Neural progenitor cell (in vitro differentiated cells): ENCODE results near the gene PLGRKT. TPM values are rescaled to one million over a fixed set of nuclear protein-coding genes. Genes with fewer than 3 reads are reported as not detected.

Experiments used
- DNase-seq: peaks from one replicate; pipeline ENCODE4 v3.0.0-alpha.2; 2016; ENCODE audit warnings: low spot score
- H2AFZ ChIP-seq: fragments of 200-600 bp; sonication (generic); replicated peaks from 2 replicates; pipeline ENCODE4 v1.6.1; 2016; ENCODE audit warnings: antibody characterized with exemption
- H3F3A ChIP-seq: fragments of 200-600 bp; sonication (generic); 2 replicates; pipeline ENCODE4 v1.6.1; 2016; ENCODE audit warnings: antibody characterized with exemption, low read depth
- H3K27ac ChIP-seq: fragments of 200-600 bp; sonication (generic); 2 replicates; pipeline ENCODE4 v1.5.1; 2016; ENCODE audit warnings: mild to moderate bottlenecking
- H3K27me3 ChIP-seq: fragments of 200-600 bp; sonication (generic); 2 replicates; pipeline ENCODE4 v1.6.1; 2016; ENCODE audit warnings: mild to moderate bottlenecking, moderate library complexity
- H3K36me3 ChIP-seq: fragments of 200-600 bp; sonication (generic); 2 replicates; pipeline ENCODE4 v1.5.1; 2016
- H3K4me1 ChIP-seq: fragments of 200-600 bp; sonication (generic); 2 replicates; pipeline ENCODE4 v1.6.1; 2016; ENCODE audit warnings: mixed run types
- H3K4me2 ChIP-seq: fragments of 200-600 bp; sonication (generic); 2 replicates; pipeline ENCODE4 v1.6.1; 2016
- H3K4me3 ChIP-seq: fragments of 200-600 bp; sonication (generic); 2 replicates; pipeline ENCODE4 v1.5.1; 2016
- H3K79me2 ChIP-seq: fragments of 200-600 bp; sonication (generic); 2 replicates; pipeline ENCODE4 v1.6.1; 2016; ENCODE audit warnings: low read depth
- H3K9ac ChIP-seq: fragments of 200-600 bp; sonication (generic); 2 replicates; pipeline ENCODE4 v1.6.1; 2016
- H3K9me3 ChIP-seq: fragments of 200-600 bp; sonication (generic); 2 replicates; pipeline ENCODE4 v1.5.1; 2016; ENCODE audit warnings: low read depth
- H4K20me1 ChIP-seq: fragments of 200-600 bp; sonication (generic); 2 replicates; pipeline ENCODE4 v1.6.1; 2016; ENCODE audit warnings: low read depth
- H3K27ac Mint-ChIP-seq: 3 replicates; pipeline ENCODE4 v1.8.0; 2021; ENCODE audit warnings: mixed read lengths
- H3K27me3 Mint-ChIP-seq: 2 replicates; pipeline ENCODE4 v1.8.0; 2022; ENCODE audit warnings: low read depth, mild to moderate bottlenecking, inconsistent platforms, moderate library complexity, mixed read lengths; ENCODE audit not compliant: insufficient read depth
- H3K36me3 Mint-ChIP-seq: 3 replicates; pipeline ENCODE4 v1.8.0; 2021; ENCODE audit warnings: mixed read lengths
- H3K4me1 Mint-ChIP-seq: 3 replicates; pipeline ENCODE4 v1.8.0; 2021; ENCODE audit warnings: mixed read lengths
- H3K4me3 Mint-ChIP-seq: 3 replicates; pipeline ENCODE4 v1.8.0; 2021; ENCODE audit warnings: mild to moderate bottlenecking, moderate library complexity, mixed read lengths
- H3K9me3 Mint-ChIP-seq: 3 replicates; pipeline ENCODE4 v1.8.0; 2020; ENCODE audit warnings: mixed read lengths
- CTCF ChIP-seq: fragments of 200-600 bp; sonication (generic); IDR thresholded peaks from 2 replicates; pipeline ENCODE4 v1.5.1; 2017; ENCODE audit warnings: antibody characterized with exemption, mild to moderate bottlenecking
- EZH2 ChIP-seq: fragments of 200-600 bp; sonication (generic); IDR thresholded peaks from 2 replicates; pipeline ENCODE4 v1.6.1; 2017; ENCODE audit warnings: antibody characterized with exemption, mild to moderate bottlenecking, moderate library complexity
- EZH2phosphoT487 ChIP-seq: fragments of 200-600 bp; sonication (generic); IDR thresholded peaks from 2 replicates; pipeline ENCODE4 v1.6.1; 2017; ENCODE audit warnings: antibody characterized with exemption
- total RNA-seq: library from RNA; depleted of rRNA; stranded (reverse); fragments of >200 nt; gene quantifications from 2 replicates; pipeline ENCODE4 v1.2.3, GENCODE V29; 2015; ENCODE audit warnings: low replicate concordance

Gene PLGRKT
- total RNA-seq, 1 donor from 2014 or later: 37.7 TPM

- no peaks in the 10 kb centered on the region for H3K27me3 Mint-ChIP-seq
- Histone ChIP-seq H3K4me1 (no peaks in the 10 kb centered on the region), H3K27ac (no peak overlapping the region), H3K9me3 (no peaks in the 10 kb centered on the region), H3F3A (no peaks in the 10 kb centered on the region), H2AFZ (no peak overlapping the region), H3K27me3 (no peaks in the 10 kb centered on the region), H4K20me1 (no peaks in the 10 kb centered on the region), H3K9ac (no peak overlapping the region), H3K36me3 (no peaks in the 10 kb centered on the region), H3K79me2 (no peaks in the 10 kb centered on the region), H3K4me2 (no peak overlapping the region), H3K4me3 (no peak overlapping the region)
- no peak overlapping the region for H3K27ac Mint-ChIP-seq
- no peaks in the 10 kb centered on the region for H3K4me1 Mint-ChIP-seq
- no peak overlapping the region for H3K4me3 Mint-ChIP-seq
- H3K9me3 Mint-ChIP-seq: no peaks in the 10 kb centered on the region
- peaks cover 2% of the 10 kb centered on the region for H3K36me3 Mint-ChIP-seq
- TF ChIP-seq CTCF (no peak), EZH2phosphoT487 (no peak), EZH2 (no peak)
- no peak for DNase-seq
Measured at GRCh38 chr9:5361326-5362010, 76.3 kb downstream of the PLGRKT start.

DNA sequence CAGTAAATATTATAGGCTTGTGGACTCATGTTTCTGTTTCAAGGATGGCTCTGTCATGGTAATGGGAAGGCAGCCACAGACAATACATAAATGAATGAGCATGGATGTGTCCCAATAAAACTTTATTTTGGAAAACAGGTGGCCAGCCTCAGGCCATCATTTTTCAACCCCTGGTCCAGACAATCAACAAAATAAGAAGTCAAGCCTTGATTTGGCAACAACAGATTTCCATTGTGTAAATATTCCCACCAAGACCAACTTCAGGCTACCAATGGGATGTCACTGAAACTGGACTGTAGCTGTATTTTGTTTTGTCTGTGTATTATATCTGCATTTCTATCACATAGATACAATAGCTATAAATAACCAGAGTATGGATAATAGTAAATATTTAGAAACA is 77.4 kb downstream of the PLGRKT start:
- Histone ChIP-seq H3K79me2 (no peaks in the 10 kb centered on the region), H4K20me1 (no peaks in the 10 kb centered on the region), H3K27me3 (no peaks in the 10 kb centered on the region), H3K36me3 (no peaks in the 10 kb centered on the region), H3K27ac (no peak overlapping the region), H3K9ac (no peak overlapping the region), H3K4me3 (no peak overlapping the region), H3K4me2 (no peak overlapping the region), H3F3A (no peaks in the 10 kb centered on the region), H3K4me1 (no peaks in the 10 kb centered on the region), H3K9me3 (no peaks in the 10 kb centered on the region), H2AFZ (no peak overlapping the region)
- Mint-ChIP-seq H3K4me1 (no peaks in the 10 kb centered on the region), H3K36me3 (peaks cover 2% of the 10 kb centered on the region), H3K4me3 (no peak overlapping the region), H3K9me3 (no peaks in the 10 kb centered on the region), H3K27ac (no peak overlapping the region), H3K27me3 (no peaks in the 10 kb centered on the region)
- no peak for DNase-seq
- TF ChIP-seq CTCF: no peak
- no peak for TF ChIP-seq EZH2
- no peak for TF ChIP-seq EZH2phosphoT487

DNA sequence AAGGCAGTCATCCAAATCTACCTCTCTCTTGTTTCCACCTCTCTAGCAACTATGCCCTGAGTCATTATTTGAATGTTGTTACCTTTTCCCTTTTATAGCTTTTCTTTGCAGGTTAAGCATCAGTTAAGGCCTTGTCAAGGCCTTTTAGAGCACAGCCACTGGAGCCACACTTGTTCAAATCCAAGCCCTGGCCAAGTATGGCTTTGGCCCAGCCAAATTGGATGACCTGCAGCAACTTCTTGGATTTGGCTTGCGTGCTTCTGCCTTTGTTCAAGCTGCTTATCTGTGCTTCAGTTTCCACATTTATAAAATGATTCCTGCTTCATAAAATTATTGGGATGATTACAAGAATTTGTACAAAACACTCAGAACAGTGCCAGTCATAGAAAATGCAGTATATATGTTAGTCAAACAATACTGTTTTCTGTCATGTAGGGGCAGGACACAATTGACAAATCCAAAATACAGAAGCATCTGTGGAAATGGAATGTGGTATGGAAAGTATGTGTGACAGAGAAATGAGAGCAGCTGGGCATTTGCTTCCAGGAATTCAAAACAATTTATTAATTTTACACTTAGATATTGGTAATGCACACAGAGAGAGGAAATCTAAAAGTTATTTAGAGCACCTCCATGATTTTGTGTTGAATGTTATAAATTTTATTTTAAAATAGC is 80.2 kb downstream of the PLGRKT start:
- no peak overlapping the region for H3K27ac Mint-ChIP-seq
- no peaks in the 10 kb centered on the region for H3K27me3 Mint-ChIP-seq
- no peaks in the 10 kb centered on the region for H4K20me1 ChIP-seq
- no peaks in the 10 kb centered on the region for H3K9me3 ChIP-seq
- no peak for DNase-seq
- H3K27me3 ChIP-seq: no peaks in the 10 kb centered on the region
- H3K9ac ChIP-seq: no peak overlapping the region
- no peak overlapping the region for H3K4me3 ChIP-seq
- H3K36me3 Mint-ChIP-seq: peaks cover 2% of the 10 kb centered on the region
- no peaks in the 10 kb centered on the region for H3K79me2 ChIP-seq
- no peaks in the 10 kb centered on the region for H3K4me1 ChIP-seq
- H3K36me3 ChIP-seq: no peaks in the 10 kb centered on the region
- no peaks in the 10 kb centered on the region for H3K9me3 Mint-ChIP-seq
- no peak overlapping the region for H3K4me3 Mint-ChIP-seq
- H3K4me1 Mint-ChIP-seq: no peaks in the 10 kb centered on the region
- H3K27ac ChIP-seq: no peak overlapping the region
- no peak overlapping the region for H2AFZ ChIP-seq
- no peaks in the 10 kb centered on the region for H3F3A ChIP-seq
- TF ChIP-seq EZH2phosphoT487: no peak
- TF ChIP-seq EZH2: no peak
- no peak for TF ChIP-seq CTCF
- H3K4me2 ChIP-seq: no peak overlapping the region
